GM20000 (cell line): ENCODE data around the gene RBP2.
"Not testable (repeated sequence)": the region's sequence is repeated elsewhere in the genome, so short reads cannot be mapped to it uniquely, and the experiment has no call there.

Experiments used
- DNase-seq: peaks from one replicate; pipeline ENCODE4 v3.0.0; 2012; ENCODE audit warnings: low spot score
- CTCF ChIP-seq: IDR thresholded peaks from 2 replicates; pipeline ENCODE4 v1.5.1; 2012; ENCODE audit warnings: mild to moderate bottlenecking, control low read depth; ENCODE audit errors: extremely low read depth, missing control alignments

Gene RBP2

GRCh38 chr3:139421040-139421439, 55.3 kb downstream of the RBP2 start:
- no peak for DNase-seq
- no peak for TF ChIP-seq CTCF

GRCh38 chr3:139418144-139418543, 58.2 kb downstream of the RBP2 start:
- no peak for DNase-seq
- TF ChIP-seq CTCF = no peak

GRCh38 chr3:139416275-139416674, 60.0 kb downstream of the RBP2 start:
- no peak for DNase-seq
- no peak for TF ChIP-seq CTCF

- DNase-seq = no peak
- no peak for TF ChIP-seq CTCF
Observed at GRCh38 chr3:139414608-139415224, 61.6 kb downstream of the RBP2 start.

GRCh38 chr3:139412891-139413290, 63.4 kb downstream of the RBP2 start:
- DNase-seq = not testable (repeated sequence)
